H7 (cell line): ENCODE measurements around the gene IGSF8. TPM values are rescaled to one million over a fixed set of nuclear protein-coding genes. Genes with fewer than 3 reads are reported as not detected.
"Not testable (repeated sequence)": the region's sequence is repeated elsewhere in the genome, so short reads cannot be mapped to it uniquely, and the experiment has no call there.

Source experiments
- DNase-seq: peaks from one replicate; pipeline ENCODE4 v3.0.0; 2012
- H3K27me3 ChIP-seq: 2 replicates; pipeline ENCODE4 v1.6.0; 2011; ENCODE audit warnings: mild to moderate bottlenecking, low read length; ENCODE audit not compliant: control insufficient read depth, insufficient read depth
- H3K36me3 ChIP-seq: replicated peaks from 2 replicates; pipeline ENCODE4 v1.5.1; 2011; ENCODE audit warnings: low read length; ENCODE audit not compliant: control insufficient read depth, insufficient read depth
- H3K4me3 ChIP-seq: 2 replicates; pipeline ENCODE4 v1.5.1; 2011; ENCODE audit warnings: low read depth, mild to moderate bottlenecking, control low read depth, low read length, moderate library complexity; ENCODE audit not compliant: insufficient read depth
- total RNA-seq: library from RNA; depleted of rRNA; stranded (reverse); fragments of >200 nt; shearing (Covaris generic); gene quantifications from 2 replicates; pipeline ENCODE4 v1.2.3, GENCODE V29; 2014

IGSF8 gene
- total RNA-seq, 1 experiment from 2014 or later = 89.5 TPM

DNA sequence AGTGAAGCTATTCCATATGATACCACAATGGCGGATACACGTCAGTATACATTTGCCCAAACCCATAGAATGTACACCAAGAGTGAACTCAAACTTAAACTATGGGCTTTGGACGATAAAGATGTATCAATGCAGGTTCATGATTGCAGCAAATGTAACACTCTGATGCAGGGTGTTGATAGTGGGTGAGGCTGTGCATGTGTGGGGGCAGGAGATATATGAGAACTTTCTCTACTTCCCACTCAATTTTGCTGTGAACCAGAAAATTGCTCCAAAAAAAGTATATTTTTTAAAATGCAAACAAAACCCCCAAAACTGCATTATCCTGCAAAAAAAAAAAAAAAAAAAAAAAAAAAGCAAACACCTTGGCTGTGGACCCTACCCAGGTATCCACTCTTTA lies 20.5 kb upstream of the IGSF8 start:
- peaks cover 1% of the 10 kb centered on the region; the same call in 1 of the 2 replicates for H3K27me3 ChIP-seq
- H3K4me3 ChIP-seq = no peak overlapping the region
- peaks cover 2% of the 10 kb centered on the region for H3K36me3 ChIP-seq
- DNase-seq = no peak

GRCh38 chr1:160117709-160118183 lies 19.3 kb upstream of the IGSF8 start:
- no peak overlapping the region for H3K4me3 ChIP-seq
- no peaks in the 10 kb centered on the region; the same call in none of the 2 replicates for H3K36me3 ChIP-seq
- peaks cover 1% of the 10 kb centered on the region; the same call in 1 of the 2 replicates for H3K27me3 ChIP-seq
- peak; percentile 74 for DNase-seq

- Histone ChIP-seq H3K36me3 (no peaks in the 10 kb centered on the region; the same call in 1 of the 2 replicates), H3K27me3 (peaks cover 1% of the 10 kb centered on the region; the same call in 1 of the 2 replicates), H3K4me3 (no peak overlapping the region)
- DNase-seq = no peak
Observed at GRCh38 chr1:160117300-160117699, 18.9 kb upstream of the IGSF8 start.

DNA sequence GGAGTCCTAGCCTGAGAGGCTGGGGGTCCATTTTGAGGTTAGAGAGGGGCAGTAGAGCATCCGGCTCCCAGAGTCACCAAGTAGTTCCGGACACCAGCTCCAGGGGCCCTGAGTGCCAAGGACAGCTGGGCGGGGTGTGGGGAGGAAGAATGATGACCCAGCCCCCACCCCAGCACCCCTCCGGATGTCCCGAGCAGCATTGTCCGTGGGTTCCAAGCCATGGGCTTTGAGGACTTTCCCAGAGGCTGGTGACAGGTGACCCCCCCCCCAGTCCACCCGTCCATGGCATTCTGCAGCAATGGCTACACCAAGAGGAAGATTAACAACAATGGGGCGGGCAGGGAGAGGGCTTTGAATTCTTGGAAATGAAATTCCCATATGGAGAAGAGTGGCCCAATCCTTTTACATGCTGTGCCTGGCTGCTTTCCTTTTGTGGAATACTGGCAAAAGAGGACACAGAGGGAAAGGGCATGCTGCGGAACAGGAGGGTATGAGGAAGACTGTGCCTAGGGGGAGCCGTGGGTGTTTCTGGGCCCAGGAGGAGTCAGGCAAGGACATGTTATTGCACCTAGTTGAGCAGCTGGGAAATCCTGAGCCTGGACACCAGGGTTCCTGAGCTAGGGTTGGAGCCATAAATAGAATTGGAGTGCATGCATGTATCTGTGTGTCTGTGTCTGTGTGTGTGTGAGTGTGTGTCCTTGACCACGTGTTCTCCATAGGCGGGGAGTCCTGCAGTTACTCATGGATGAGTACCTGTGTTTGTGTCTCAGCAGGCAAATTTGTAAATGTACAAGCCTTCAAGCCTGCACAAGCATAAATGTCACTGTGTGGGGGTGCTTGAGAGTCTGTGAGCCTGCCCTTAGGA lies 18.1 kb upstream of the IGSF8 start:
- Histone ChIP-seq H3K27me3 (peaks cover 1% of the 10 kb centered on the region; the same call in 1 of the 2 replicates), H3K4me3 (peak overlapping the region; percentile 46), H3K36me3 (no peaks in the 10 kb centered on the region)
- DNase-seq = no peak

- DNase-seq = peak; percentile 89
- Histone ChIP-seq H3K4me3 (peak within 1 kb of the TSS; percentile 46), H3K27me3 (peaks cover 1% of the 10 kb centered on the region; the same call in 1 of the 2 replicates), H3K36me3 (no peaks in the 10 kb centered on the region)
Observed at GRCh38 chr1:160115545-160116282, 17.3 kb upstream of the IGSF8 start, which contains the start of gene ATP1A2. Gene ATP1A2, plus strand, starts transcription at chr1:160115759. Its CDS starts 103 bp downstream, at chr1:160115862.

- Histone ChIP-seq H3K4me3 (no peak overlapping the region), H3K27me3 (peaks cover 1% of the 10 kb centered on the region; the same call in 1 of the 2 replicates), H3K36me3 (no peaks in the 10 kb centered on the region)
- DNase-seq = peak; percentile 73
Observed at GRCh38 chr1:160114085-160114484, 15.7 kb upstream of the IGSF8 start.

- Histone ChIP-seq H3K27me3 (peaks cover 1% of the 10 kb centered on the region; the same call in 1 of the 2 replicates), H3K36me3 (no peaks in the 10 kb centered on the region), H3K4me3 (no peak overlapping the region)
- no peak for DNase-seq
Observed at GRCh38 chr1:160113407-160113806, 15.0 kb upstream of the IGSF8 start.

GRCh38 chr1:160112357-160112756 lies 13.9 kb upstream of the IGSF8 start:
- no peak for DNase-seq
- Histone ChIP-seq H3K36me3 (no peaks in the 10 kb centered on the region), H3K27me3 (peaks cover 1% of the 10 kb centered on the region; the same call in 1 of the 2 replicates), H3K4me3 (no peak overlapping the region)

DNA sequence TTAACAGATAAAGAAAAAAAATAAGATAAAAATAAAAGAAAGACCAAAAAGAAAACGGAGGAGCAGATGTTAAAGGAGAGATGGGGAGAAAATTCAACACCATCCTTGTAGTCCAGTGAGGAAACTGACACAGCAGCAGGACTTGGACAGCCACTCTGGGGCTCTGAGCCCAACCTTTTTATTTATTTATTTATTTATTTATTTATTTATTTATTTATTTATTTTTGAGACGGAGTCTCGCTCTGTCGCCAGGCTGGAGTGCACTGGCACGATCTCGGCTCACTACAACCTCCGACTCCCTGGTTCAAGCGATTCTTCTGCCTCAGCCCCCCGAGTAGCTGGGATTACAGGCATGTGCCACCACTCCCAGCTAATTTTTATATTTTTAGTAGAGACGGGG lies 13.0 kb upstream of the IGSF8 start:
- not testable (repeated sequence) for DNase-seq, H3K4me3 ChIP-seq, H3K36me3 ChIP-seq

GRCh38 chr1:160109686-160110085 lies 11.3 kb upstream of the IGSF8 start:
- DNase-seq = no peak
- Histone ChIP-seq H3K4me3 (no peak overlapping the region), H3K27me3 (no peaks in the 10 kb centered on the region), H3K36me3 (no peaks in the 10 kb centered on the region)

More for the DNA sequence above, 13.0 kb upstream of the IGSF8 start:
- not testable (repeated sequence) for H3K27me3 ChIP-seq

- H3K36me3 ChIP-seq = no peaks in the 10 kb centered on the region
- peak; percentile 86 for DNase-seq
- H3K4me3 ChIP-seq = no peak overlapping the region
- H3K27me3 ChIP-seq = no peaks in the 10 kb centered on the region
Observed at GRCh38 chr1:160108888-160109662, 10.7 kb upstream of the IGSF8 start.

DNA sequence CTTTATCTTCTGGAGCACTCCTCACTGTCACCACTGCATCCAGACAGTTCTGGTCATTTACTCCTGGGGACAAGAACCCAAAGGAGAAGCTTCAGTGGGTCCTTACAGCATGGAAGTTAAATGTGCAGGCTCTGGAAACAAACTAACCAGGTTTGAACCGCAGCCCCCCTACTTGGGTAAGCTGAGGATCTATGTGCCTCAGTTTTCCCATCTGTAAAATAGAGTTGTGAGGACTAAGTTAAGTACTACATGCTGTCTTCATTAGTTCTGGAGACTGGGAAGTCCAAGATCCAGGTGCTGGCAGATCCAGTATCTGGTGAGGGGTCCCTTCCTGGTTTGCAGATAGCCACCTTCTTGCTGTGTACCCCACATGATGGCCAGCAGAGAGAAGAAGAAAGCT lies 9.1 kb upstream of the IGSF8 start:
- Histone ChIP-seq H3K36me3 (no peaks in the 10 kb centered on the region), H3K27me3 (no peaks in the 10 kb centered on the region), H3K4me3 (no peak overlapping the region)
- DNase-seq = no peak

DNA sequence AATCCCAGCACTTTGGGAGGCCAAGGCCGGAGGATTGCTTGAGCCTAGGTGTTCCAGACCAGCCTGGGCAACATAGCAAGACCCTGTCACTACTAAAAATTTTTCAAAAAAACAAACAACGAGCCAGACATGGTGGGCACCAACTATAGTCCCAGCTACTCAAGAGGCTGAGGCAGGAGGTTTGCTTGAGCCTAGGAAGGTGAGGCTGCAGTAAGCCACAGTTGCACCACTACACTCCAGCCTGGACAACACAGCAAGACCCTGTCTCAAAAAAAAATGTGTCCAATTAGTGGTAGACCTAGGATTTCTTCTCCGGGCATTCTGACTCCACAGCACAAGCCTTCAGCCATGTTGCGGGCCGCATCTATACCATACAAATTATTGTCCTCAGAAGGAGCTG lies 6.7 kb upstream of the IGSF8 start:
- Histone ChIP-seq H3K27me3 (no peaks in the 10 kb centered on the region), H3K4me3 (no peak overlapping the region), H3K36me3 (no peaks in the 10 kb centered on the region)
- no peak for DNase-seq

DNA sequence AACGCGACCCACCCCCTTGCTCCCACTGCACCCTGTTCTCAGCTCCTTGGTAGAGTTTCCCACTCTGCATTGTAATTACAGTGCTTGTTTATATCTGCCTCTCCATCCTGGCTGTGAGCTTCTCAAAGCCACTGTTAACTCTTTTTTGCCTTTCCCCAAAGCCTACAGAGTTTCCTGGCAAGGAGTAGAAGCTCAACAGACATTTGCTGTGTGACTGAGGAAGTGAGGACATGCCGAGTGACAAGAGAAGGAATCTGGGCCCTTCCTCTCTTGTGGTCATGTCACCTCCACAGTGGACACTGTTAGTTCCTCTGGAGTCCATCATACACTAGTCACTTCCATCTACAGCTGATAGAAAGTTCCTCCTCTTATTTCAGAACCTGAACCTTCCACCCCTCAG lies 6.1 kb upstream of the IGSF8 start:
- Histone ChIP-seq H3K4me3 (no peak overlapping the region), H3K36me3 (no peaks in the 10 kb centered on the region), H3K27me3 (no peaks in the 10 kb centered on the region; the same call in 1 of the 2 replicates)
- no peak for DNase-seq
